Fibroblast of mammary gland (primary cell): ENCODE measurements around the gene ST6GAL2.
A peak's percentile ranks its signal among the peaks of the same experiment; 100 is the strongest.

Experiments used
- DNase-seq: peaks from one replicate; pipeline ENCODE4 v3.0.0-alpha.2; 2010; ENCODE audit warnings: low read depth
- H3K4me3 ChIP-seq: 2 replicates; pipeline ENCODE4 v1.5.1; 2011; ENCODE audit warnings: low read depth, mild to moderate bottlenecking, low read length, moderate library complexity; ENCODE audit not compliant: control insufficient read depth
- TF ChIP-seq, protein P1 (sequence below): conservative IDR thresholded peaks from 2 replicates; pipeline ENCODE4 v1.5.1; 2011; ENCODE audit warnings: low read depth, low read length, inconsistent platforms; ENCODE audit not compliant: control insufficient read depth, insufficient read depth

Gene ST6GAL2

DNA sequence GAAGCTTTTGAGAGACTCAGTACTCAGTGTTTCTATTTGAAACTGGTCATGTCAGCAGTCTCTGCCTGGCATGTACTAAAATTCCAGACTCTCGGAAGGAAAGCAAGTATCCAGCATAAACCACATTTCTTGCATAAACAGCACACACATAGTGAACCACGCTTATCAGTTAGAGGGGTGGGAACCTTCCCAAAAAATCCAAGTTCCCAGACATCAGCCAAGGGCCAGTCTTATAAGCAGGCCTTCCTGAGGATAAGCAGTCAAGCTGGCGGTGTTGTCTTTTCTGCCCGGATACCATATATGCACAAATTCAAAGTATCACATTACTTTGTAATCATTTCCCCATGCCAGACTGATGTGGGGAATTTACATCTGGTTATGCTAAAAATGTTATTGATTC lies 73.6 kb downstream of the ST6GAL2 start:
- TF ChIP-seq, protein P1, sequence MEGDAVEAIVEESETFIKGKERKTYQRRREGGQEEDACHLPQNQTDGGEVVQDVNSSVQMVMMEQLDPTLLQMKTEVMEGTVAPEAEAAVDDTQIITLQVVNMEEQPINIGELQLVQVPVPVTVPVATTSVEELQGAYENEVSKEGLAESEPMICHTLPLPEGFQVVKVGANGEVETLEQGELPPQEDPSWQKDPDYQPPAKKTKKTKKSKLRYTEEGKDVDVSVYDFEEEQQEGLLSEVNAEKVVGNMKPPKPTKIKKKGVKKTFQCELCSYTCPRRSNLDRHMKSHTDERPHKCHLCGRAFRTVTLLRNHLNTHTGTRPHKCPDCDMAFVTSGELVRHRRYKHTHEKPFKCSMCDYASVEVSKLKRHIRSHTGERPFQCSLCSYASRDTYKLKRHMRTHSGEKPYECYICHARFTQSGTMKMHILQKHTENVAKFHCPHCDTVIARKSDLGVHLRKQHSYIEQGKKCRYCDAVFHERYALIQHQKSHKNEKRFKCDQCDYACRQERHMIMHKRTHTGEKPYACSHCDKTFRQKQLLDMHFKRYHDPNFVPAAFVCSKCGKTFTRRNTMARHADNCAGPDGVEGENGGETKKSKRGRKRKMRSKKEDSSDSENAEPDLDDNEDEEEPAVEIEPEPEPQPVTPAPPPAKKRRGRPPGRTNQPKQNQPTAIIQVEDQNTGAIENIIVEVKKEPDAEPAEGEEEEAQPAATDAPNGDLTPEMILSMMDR, result no peak
- no peak for DNase-seq
- no peak overlapping the region for H3K4me3 ChIP-seq

DNA sequence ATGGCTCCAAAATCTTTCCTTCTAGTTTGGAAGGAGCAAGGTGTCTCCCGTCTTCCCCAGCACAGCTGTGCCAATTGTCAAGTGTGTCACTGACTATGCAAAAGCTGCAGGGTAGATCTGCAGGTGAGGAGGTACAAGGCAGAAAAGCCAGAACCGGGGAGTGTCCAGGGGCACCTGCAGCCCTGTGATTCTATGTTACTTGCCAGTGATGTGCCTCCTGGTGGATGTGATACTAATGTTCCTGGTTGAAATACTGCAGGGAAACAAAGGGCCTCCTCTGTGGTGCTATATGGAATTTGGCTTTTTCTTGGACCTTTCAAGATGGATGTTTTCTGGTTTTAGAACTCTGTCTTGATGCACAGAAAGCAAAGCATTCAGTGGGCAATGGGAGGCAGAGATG lies 80.3 kb downstream of the ST6GAL2 start:
- DNase-seq, result no peak
- H3K4me3 ChIP-seq, result no peak overlapping the region

DNA sequence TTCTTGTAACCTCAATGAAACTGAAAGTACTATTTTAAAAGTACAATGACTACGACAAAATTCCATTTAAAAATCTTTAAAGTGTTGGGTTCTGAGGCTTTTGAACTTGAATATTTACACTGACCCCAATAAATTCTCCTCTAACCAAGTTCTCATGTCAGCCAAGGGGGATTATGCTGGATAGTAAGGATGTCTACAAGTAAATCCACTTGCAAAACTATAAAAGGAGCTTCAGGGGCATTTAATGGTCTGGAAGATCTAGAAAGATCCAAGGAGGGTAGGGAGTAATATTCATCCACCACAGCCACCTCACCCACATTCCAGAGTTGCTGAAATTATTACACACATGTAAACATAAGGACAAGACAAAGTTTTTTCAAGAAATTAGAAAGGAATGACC lies 81.8 kb downstream of the ST6GAL2 start:
- no peak overlapping the region for H3K4me3 ChIP-seq
- no peak for DNase-seq
- TF ChIP-seq, protein P1, result no peak

More for the DNA sequence above, 80.3 kb downstream of the ST6GAL2 start:
- TF ChIP-seq, protein P1, result no peak

DNA sequence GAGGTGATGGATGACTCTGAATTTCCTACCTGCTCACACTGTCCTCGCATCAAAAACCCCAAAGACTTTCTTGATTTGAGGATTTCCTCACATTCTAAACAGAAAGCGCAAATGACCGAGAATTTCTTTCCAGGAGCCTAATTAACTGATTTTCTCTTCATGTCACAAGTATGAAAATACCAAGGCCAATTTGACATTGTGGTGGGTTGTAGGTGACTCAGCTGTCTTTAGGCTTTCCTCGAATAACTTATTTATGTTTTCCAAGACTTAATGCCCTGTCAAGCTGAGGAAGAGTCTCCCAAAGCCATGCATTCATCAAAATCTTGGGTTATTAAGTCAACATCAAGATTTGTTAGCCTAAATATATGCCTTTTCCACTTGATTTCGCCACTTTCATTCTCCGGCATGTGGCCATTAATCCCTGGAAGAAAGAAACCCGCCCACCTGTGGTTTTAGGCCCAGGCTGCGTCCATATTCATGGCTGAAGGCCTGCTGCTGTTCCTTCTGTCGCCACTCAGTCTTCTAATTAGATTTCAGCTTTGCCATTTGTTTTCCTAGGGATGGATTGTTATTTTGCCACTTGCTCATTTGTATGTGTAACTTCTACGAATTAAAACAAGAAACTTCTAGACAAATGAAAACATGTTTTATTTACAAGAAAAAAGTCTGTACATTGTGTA lies 84.9 kb downstream of the ST6GAL2 start:
- H3K4me3 ChIP-seq, result no peak overlapping the region
- TF ChIP-seq, protein P1, result no peak
- no peak for DNase-seq

DNA sequence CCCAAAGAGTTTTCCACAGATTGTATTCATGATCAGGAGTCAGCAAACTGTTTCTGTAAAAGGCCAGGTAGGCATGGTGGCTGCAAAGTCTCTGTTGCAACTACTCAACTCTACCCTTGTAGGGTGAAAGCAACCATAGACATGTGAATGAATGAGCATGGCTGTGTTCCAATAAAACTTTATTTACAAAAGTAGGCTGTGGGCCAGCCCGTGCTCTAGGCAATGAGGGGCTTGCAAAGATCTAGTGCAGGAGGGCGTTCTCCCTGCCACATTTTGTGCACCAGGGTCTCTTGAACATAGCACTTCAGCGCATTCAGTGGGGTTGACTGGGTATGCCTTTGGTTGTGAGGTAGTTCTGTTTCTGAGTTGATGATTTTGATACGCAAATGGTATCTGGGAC lies 85.8 kb downstream of the ST6GAL2 start:
- DNase-seq, result no peak
- H3K4me3 ChIP-seq, result no peak overlapping the region
- TF ChIP-seq, protein P1, result no peak

DNA sequence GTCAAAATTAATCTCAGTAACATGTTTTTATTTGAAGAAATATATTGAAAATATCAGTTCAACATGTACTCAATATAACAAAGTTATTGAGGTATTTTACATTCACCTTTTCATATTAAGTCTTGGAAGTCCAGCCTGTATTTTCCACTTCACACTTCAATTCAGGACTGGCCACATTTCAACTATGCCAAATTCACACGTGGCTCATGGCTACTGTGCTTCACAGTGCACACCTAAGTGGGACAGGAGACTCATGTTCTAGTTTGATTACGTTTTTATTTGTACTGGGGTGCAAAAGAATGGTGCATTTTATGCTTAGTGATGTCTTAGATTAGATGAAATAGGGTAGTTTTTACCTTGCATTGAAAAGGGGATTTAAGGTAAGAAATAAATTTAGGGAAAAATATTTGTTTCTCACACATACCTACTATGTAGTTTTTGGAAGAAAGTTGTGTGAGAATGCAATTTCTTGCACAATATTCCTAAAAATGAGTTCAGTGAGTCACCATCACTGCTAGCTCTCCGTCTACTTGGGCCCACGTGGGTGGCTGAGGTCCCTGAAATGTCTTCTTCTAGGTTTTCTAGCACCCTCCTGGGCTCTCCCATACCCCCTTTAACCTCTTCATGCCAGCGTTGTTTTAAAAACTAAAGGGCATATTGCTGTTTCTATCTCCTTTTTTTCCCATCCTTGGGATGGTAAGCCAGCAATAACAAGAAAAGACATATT lies 87.0 kb downstream of the ST6GAL2 start:
- H3K4me3 ChIP-seq, result no peak overlapping the region
- TF ChIP-seq, protein P1, result no peak
- DNase-seq, result peak; percentile 11
